Endodermal cell (in vitro differentiated cells): ENCODE data around the gene AP1B1. TPM values are rescaled to one million over a fixed set of nuclear protein-coding genes. Genes with fewer than 3 reads are reported as not detected.

Experiments used
- DNase-seq: peaks from one replicate; pipeline ENCODE4 v3.0.0-alpha.2; 2017
- H3K27ac ChIP-seq: 2 replicates; pipeline ENCODE4 v1.5.1; 2013; ENCODE audit warnings: mild to moderate bottlenecking, low read depth, low read length, moderate library complexity
- H3K27me3 ChIP-seq: 2 replicates; pipeline ENCODE4 v1.6.1; 2013; ENCODE audit warnings: mild to moderate bottlenecking, low read length, moderate library complexity; ENCODE audit not compliant: insufficient read depth, control insufficient read depth, poor library complexity, severe bottlenecking
- H3K36me3 ChIP-seq: 2 replicates; pipeline ENCODE4 v1.7.0; 2013; ENCODE audit warnings: mild to moderate bottlenecking, low read length, moderate library complexity; ENCODE audit not compliant: control insufficient read depth, insufficient read depth
- H3K4me1 ChIP-seq: one replicate; pipeline ENCODE4 v1.7.0; 2013; ENCODE audit warnings: low read length; ENCODE audit not compliant: control insufficient read depth, insufficient read depth
- H3K4me3 ChIP-seq: 2 replicates; pipeline ENCODE4 v1.5.1; 2013; ENCODE audit warnings: mild to moderate bottlenecking, low read length, moderate library complexity
- H3K9ac ChIP-seq: 2 replicates; pipeline ENCODE4 v1.6.1; 2013; ENCODE audit warnings: mild to moderate bottlenecking, low read length, moderate library complexity; ENCODE audit not compliant: poor library complexity, severe bottlenecking; ENCODE audit errors: extremely low read depth
- H3K9me3 ChIP-seq: 2 replicates; pipeline ENCODE4 v1.6.1; 2013; ENCODE audit warnings: mild to moderate bottlenecking, low read length, moderate library complexity; ENCODE audit not compliant: control insufficient read depth
- H3K27ac Mint-ChIP-seq: 2 replicates; pipeline ENCODE4 v1.8.0; 2020; ENCODE audit warnings: mixed read lengths
- H3K27me3 Mint-ChIP-seq: 2 replicates; pipeline ENCODE4 v1.8.0; 2021; ENCODE audit warnings: mild to moderate bottlenecking, mixed read lengths; ENCODE audit not compliant: insufficient read depth
- H3K36me3 Mint-ChIP-seq: 2 replicates; pipeline ENCODE4 v1.8.0; 2020; ENCODE audit warnings: low read depth, mixed read lengths
- H3K4me1 Mint-ChIP-seq: 2 replicates; pipeline ENCODE4 v1.8.0; 2020; ENCODE audit warnings: mixed read lengths
- H3K4me3 Mint-ChIP-seq: 2 replicates; pipeline ENCODE4 v1.8.0; 2020; ENCODE audit warnings: mild to moderate bottlenecking, moderate library complexity, mixed read lengths
- H3K9me3 Mint-ChIP-seq: 2 replicates; pipeline ENCODE4 v1.8.0; 2020; ENCODE audit warnings: mild to moderate bottlenecking, mixed read lengths
- CTCF ChIP-seq: fragments of 200-600 bp; sonication (generic); conservative IDR thresholded peaks from 2 replicates; pipeline ENCODE4 v1.5.0; 2021; ENCODE audit warnings: antibody characterized with exemption, mild to moderate bottlenecking
- WGBS, 2 experiments: methylation state at CpG; one replicate each; pipeline versions ENCODE4 v1.1.5 to v1.1.7; 2013; ENCODE audit warnings: missing lambda C conversion rate in 2 of 2, mixed read lengths in 1 of 2; ENCODE audit not compliant: insufficient coverage in 1 of 2, insufficient read length in 1 of 2; 5-methylcytosine and 5-hydroxymethylcytosine counted together
- total RNA-seq, 2 donors: library from RNA; stranded (reverse); fragmentation: NEBNext Ultra II Directional in 1 of 2; extraction: Animal tissue kit (Norgen Biotek cat#: 25700) in 1 of 2; gene quantifications; 2 replicates in 1 of 2; 3 replicates in 1 of 2; pipeline ENCODE4 v1.2.1, GENCODE V29; 2021

AP1B1 gene
- total RNA-seq, 2 donors from 2014 or later = 64.9 to 76.6 TPM

- Histone ChIP-seq H3K27me3 (no peaks in the 10 kb centered on the region), H3K9me3 (no peaks in the 10 kb centered on the region), H3K4me3 (no peak overlapping the region), H3K27ac (no peak overlapping the region), H3K36me3 (peaks cover 72% of the 10 kb centered on the region), H3K4me1 (no peaks in the 10 kb centered on the region), H3K9ac (no peak overlapping the region)
- Mint-ChIP-seq H3K9me3 (no peaks in the 10 kb centered on the region), H3K27me3 (no peaks in the 10 kb centered on the region), H3K4me3 (no peak overlapping the region), H3K4me1 (no peaks in the 10 kb centered on the region), H3K27ac (no peak overlapping the region), H3K36me3 (peaks cover 60% of the 10 kb centered on the region)
- WGBS, 2 experiments = 93 to 96% methylated on average over 4 to 5 of the region's 5 CpGs
- no peak for TF ChIP-seq CTCF
- DNase-seq = no peak
Observed at GRCh38 chr22:29344137-29344536, 44.2 kb downstream of the AP1B1 start.

GRCh38 chr22:29343313-29343805, 45.0 kb downstream of the AP1B1 start:
- Mint-ChIP-seq H3K9me3 (no peaks in the 10 kb centered on the region), H3K27ac (no peak overlapping the region), H3K4me3 (no peak overlapping the region), H3K4me1 (no peaks in the 10 kb centered on the region), H3K36me3 (peaks cover 59% of the 10 kb centered on the region), H3K27me3 (no peaks in the 10 kb centered on the region)
- no peak for DNase-seq
- Histone ChIP-seq H3K4me3 (no peak overlapping the region), H3K27me3 (no peaks in the 10 kb centered on the region), H3K36me3 (peaks cover 71% of the 10 kb centered on the region), H3K9ac (no peak overlapping the region), H3K9me3 (no peaks in the 10 kb centered on the region), H3K4me1 (no peaks in the 10 kb centered on the region), H3K27ac (no peak overlapping the region)
- 93 to 94% methylated on average over 6 to 7 of the region's 7 CpGs for WGBS, 2 experiments
- no peak for TF ChIP-seq CTCF

- H3K27me3 ChIP-seq = no peaks in the 10 kb centered on the region
- DNase-seq = no peak
- 95 to 96% methylated on average over 8 to 10 of the region's 10 CpGs for WGBS, 2 experiments
- H3K4me1 Mint-ChIP-seq = no peaks in the 10 kb centered on the region
- H3K9me3 ChIP-seq = no peaks in the 10 kb centered on the region
- H3K9ac ChIP-seq = no peak overlapping the region
- H3K4me3 Mint-ChIP-seq = no peak overlapping the region
- no peak overlapping the region for H3K27ac Mint-ChIP-seq
- H3K27me3 Mint-ChIP-seq = no peaks in the 10 kb centered on the region
- no peak overlapping the region for H3K27ac ChIP-seq
- H3K4me3 ChIP-seq = no peak overlapping the region
- H3K9me3 Mint-ChIP-seq = no peaks in the 10 kb centered on the region
- no peaks in the 10 kb centered on the region for H3K4me1 ChIP-seq
- no peak for TF ChIP-seq CTCF
- H3K36me3 ChIP-seq = peaks cover 70% of the 10 kb centered on the region
- H3K36me3 Mint-ChIP-seq = peaks cover 60% of the 10 kb centered on the region
Observed at GRCh38 chr22:29342577-29343312, 45.6 kb downstream of the AP1B1 start.
